GM23338 (cell line): Measurements from ENCODE around the gene NKD1. TPM values are rescaled to one million over a fixed set of nuclear protein-coding genes. Genes with fewer than 3 reads are reported as not detected.

Experiments used
- ATAC-seq: fragments of 200-7000 bp; cut with Tn5 transposase; 3 replicates; pipeline ENCODE4 v1.9.1; 2020
- DNase-seq: peaks from one replicate; pipeline ENCODE4 v3.0.0-alpha.2; 2015; ENCODE audit warnings: low spot score
- H2AFZ ChIP-seq: fragments of 200-600 bp; sonication (generic); 2 replicates; pipeline ENCODE4 v1.8.0; 2016; ENCODE audit warnings: antibody characterized with exemption, mild to moderate bottlenecking, moderate library complexity
- H3F3A ChIP-seq: fragments of 200-600 bp; sonication (generic); replicated peaks from 2 replicates; pipeline ENCODE4 v1.8.0; 2017; ENCODE audit warnings: antibody characterized with exemption, mixed run types, low read depth
- H3K27ac ChIP-seq: fragments of 200-600 bp; sonication (generic); 2 replicates; pipeline ENCODE4 v1.6.1; 2016; ENCODE audit warnings: low read depth
- H3K27me3 ChIP-seq: fragments of 200-600 bp; sonication (generic); 2 replicates; pipeline ENCODE4 v1.8.0; 2016; ENCODE audit warnings: mild to moderate bottlenecking, mixed run types, moderate library complexity; ENCODE audit not compliant: insufficient read depth
- H3K36me3 ChIP-seq: fragments of 200-600 bp; sonication (generic); 2 replicates; pipeline ENCODE4 v1.8.0; 2016; ENCODE audit warnings: mild to moderate bottlenecking; ENCODE audit not compliant: insufficient read depth
- H3K4me1 ChIP-seq: fragments of 200-600 bp; sonication (generic); 2 replicates; pipeline ENCODE4 v1.8.0; 2016; ENCODE audit warnings: mild to moderate bottlenecking, moderate library complexity; ENCODE audit not compliant: insufficient read depth
- H3K4me2 ChIP-seq: fragments of 200-600 bp; sonication (generic); 2 replicates; pipeline ENCODE4 v1.7.1; 2017; ENCODE audit warnings: mixed run types
- H3K4me3 ChIP-seq: fragments of 200-600 bp; sonication (generic); 2 replicates; pipeline ENCODE4 v1.6.1; 2016; ENCODE audit warnings: mixed run types
- H3K79me2 ChIP-seq: fragments of 200-600 bp; sonication (generic); replicated peaks from 2 replicates; pipeline ENCODE4 v1.8.0; 2017; ENCODE audit warnings: mild to moderate bottlenecking; ENCODE audit not compliant: insufficient read depth
- H3K9me2 ChIP-seq: fragments of 200-600 bp; sonication (generic); 2 replicates; pipeline ENCODE4 v1.8.0; 2017; ENCODE audit not compliant: insufficient read depth
- H4K20me1 ChIP-seq: fragments of 200-600 bp; sonication (generic); replicated peaks from 2 replicates; pipeline ENCODE4 v1.8.0; 2017; ENCODE audit warnings: mild to moderate bottlenecking; ENCODE audit not compliant: insufficient read depth
- H3K27ac Mint-ChIP-seq: 2 replicates; pipeline ENCODE4 v1.8.0; 2020; ENCODE audit warnings: inconsistent platforms, mild to moderate bottlenecking, moderate library complexity, mixed read lengths
- H3K27me3 Mint-ChIP-seq: 3 replicates; pipeline ENCODE4 v1.8.0; 2022; ENCODE audit warnings: low read depth, mild to moderate bottlenecking, moderate library complexity, mixed read lengths, inconsistent platforms; ENCODE audit not compliant: insufficient read depth, poor library complexity
- H3K36me3 Mint-ChIP-seq: 3 replicates; pipeline ENCODE4 v1.8.0; 2021; ENCODE audit warnings: low read depth, mild to moderate bottlenecking, inconsistent platforms, moderate library complexity, mixed read lengths
- H3K4me1 Mint-ChIP-seq: 3 replicates; pipeline ENCODE4 v1.8.0; 2020; ENCODE audit warnings: mild to moderate bottlenecking, inconsistent platforms, mixed read lengths
- H3K4me3 Mint-ChIP-seq: 3 replicates; pipeline ENCODE4 v1.8.0; 2021; ENCODE audit warnings: moderate library complexity, mild to moderate bottlenecking, inconsistent platforms, mixed read lengths
- H3K9me3 Mint-ChIP-seq: 3 replicates; pipeline ENCODE4 v1.8.0; 2020; ENCODE audit warnings: moderate library complexity, mild to moderate bottlenecking, inconsistent platforms, mixed read lengths
- CREB1 ChIP-seq: fragments of 250-450 bp; sonication (Bioruptor Pico); IDR thresholded peaks from 2 replicates; pipeline ENCODE4 v1.5.0; 2020; ENCODE audit warnings: low read depth, mild to moderate bottlenecking, moderate library complexity
- CTCF ChIP-seq, 2 experiments: fragments of 200-600 bp in 1 of 2; sonication (generic) in 1 of 2; conservative IDR thresholded peaks; 2 replicates each; pipeline versions ENCODE4 v1.5.1 to v1.6.1; 2016 to 2017; ENCODE audit warnings: antibody characterized with exemption in 2 of 2, low read depth in 2 of 2, mild to moderate bottlenecking in 2 of 2, moderate library complexity in 1 of 2
- EZH2 ChIP-seq: fragments of 200-600 bp; sonication (generic); IDR thresholded peaks from one replicate; pipeline ENCODE4 v1.8.0; 2017; ENCODE audit warnings: antibody characterized with exemption, mild to moderate bottlenecking, low read depth; ENCODE audit not compliant: unreplicated experiment
- JUNB ChIP-seq: IDR thresholded peaks from one replicate; pipeline ENCODE4 v1.6.1; 2016; ENCODE audit warnings: antibody characterized with exemption; ENCODE audit not compliant: unreplicated experiment
- NANOG ChIP-seq: IDR thresholded peaks from 2 replicates; pipeline ENCODE4 v1.6.1; 2016; ENCODE audit warnings: antibody characterized with exemption, borderline replicate concordance
- ZNF331 ChIP-seq: fragments of 250-450 bp; sonication (Bioruptor Pico); IDR thresholded peaks from 2 replicates; pipeline ENCODE4 v1.5.0; 2020; ENCODE audit warnings: low read depth, mild to moderate bottlenecking, moderate library complexity
- ZNF462 ChIP-seq: fragments of 250-450 bp; sonication (Bioruptor Pico); IDR thresholded peaks from 2 replicates; pipeline ENCODE4 v1.5.0; 2020; ENCODE audit warnings: mild to moderate bottlenecking, moderate library complexity
- polyA plus RNA-seq: library from polyadenylated mRNA; unstranded; fragments of >200 nt; fragmentation: Nextera tagmentation; extraction: Ambion mirVana; gene quantifications from 2 replicates; pipeline ENCODE4 v1.2.1, GENCODE V29; 2016
- total RNA-seq: library from RNA; depleted of rRNA; stranded (reverse); fragments of >200 nt; shearing (Covaris generic); gene quantifications from 2 replicates; pipeline ENCODE4 v1.2.3, GENCODE V29; 2014
- TF ChIP-seq, protein P1 (sequence below): IDR thresholded peaks from 2 replicates; pipeline ENCODE4 v1.6.1; 2016; ENCODE audit warnings: antibody characterized with exemption

NKD1 gene
- total and polyA plus RNA-seq, 2 experiments from 2014 or later, result 2.1 to 2.3 TPM

DNA sequence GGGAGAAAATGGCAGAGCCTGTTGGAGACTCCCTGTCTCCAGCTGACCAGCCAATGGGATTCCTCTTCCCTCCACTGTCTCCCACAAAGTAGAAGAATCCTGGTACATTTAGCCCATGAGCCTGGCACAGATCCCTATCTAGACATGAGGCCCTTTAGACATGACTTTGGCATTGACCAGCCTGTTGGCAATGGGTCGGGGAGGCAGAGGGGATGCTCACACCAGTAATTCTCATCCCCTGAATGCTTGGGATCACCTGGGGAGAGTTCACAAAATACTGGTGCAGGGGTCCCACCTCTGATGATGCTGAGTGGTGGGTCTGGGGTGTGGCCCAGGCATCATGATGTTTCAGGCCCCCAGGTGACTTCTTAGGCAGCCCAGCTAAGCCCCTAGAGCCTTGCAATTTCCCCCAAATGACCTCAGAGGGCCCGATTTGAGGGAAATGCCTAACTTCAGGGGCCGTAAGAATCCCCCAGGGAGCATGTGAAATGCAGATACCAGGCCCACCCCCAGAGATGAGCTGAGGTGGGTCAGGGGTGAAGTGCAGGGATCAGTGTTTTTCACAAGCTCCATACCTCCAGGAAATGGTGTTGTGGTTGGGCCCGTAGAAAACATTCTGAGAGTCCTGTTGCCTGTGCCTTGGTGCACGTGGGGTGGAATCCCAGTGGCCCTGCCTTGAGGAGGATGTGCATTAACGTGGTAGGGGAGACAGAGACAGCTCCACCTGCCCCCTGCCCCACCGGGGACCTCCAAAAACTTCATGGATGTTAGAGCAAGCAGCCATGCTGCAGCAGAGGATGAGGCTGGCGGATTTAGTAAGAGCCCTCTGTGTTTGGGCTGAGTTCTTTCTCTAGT is 90.8 kb downstream of the NKD1 start:
- TF ChIP-seq, protein P1, sequence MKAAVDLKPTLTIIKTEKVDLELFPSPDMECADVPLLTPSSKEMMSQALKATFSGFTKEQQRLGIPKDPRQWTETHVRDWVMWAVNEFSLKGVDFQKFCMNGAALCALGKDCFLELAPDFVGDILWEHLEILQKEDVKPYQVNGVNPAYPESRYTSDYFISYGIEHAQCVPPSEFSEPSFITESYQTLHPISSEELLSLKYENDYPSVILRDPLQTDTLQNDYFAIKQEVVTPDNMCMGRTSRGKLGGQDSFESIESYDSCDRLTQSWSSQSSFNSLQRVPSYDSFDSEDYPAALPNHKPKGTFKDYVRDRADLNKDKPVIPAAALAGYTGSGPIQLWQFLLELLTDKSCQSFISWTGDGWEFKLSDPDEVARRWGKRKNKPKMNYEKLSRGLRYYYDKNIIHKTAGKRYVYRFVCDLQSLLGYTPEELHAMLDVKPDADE, result no peak
- TF ChIP-seq CREB1 (no peak), JUNB (no peak), ZNF462 (CRISPR knock-in tag) (no peak), NANOG (no peak), CTCF (conservative IDR thresholded peaks at IDR 0.05; ENCODE audit: low read depth in 2 of 2) (no peak), ZNF331 (CRISPR knock-in tag) (no peak), EZH2 (no peak)
- Histone ChIP-seq H3K36me3 (no peaks in the 10 kb centered on the region), H3K79me2 (no peaks in the 10 kb centered on the region), H3K27me3 (no peaks in the 10 kb centered on the region), H3K9me2 (no peaks in the 10 kb centered on the region), H2AFZ (no peak overlapping the region), H3K4me2 (no peak overlapping the region), H3K4me3 (no peak overlapping the region), H3K27ac (no peak overlapping the region), H3K4me1 (no peaks in the 10 kb centered on the region), H3F3A (no peaks in the 10 kb centered on the region), H4K20me1 (no peaks in the 10 kb centered on the region)
- Mint-ChIP-seq H3K27ac (no peak overlapping the region), H3K27me3 (peaks cover 4% of the 10 kb centered on the region), H3K4me3 (no peak overlapping the region), H3K9me3 (no peaks in the 10 kb centered on the region), H3K4me1 (no peaks in the 10 kb centered on the region; the same call in 2 of the 3 replicates), H3K36me3 (no peaks in the 10 kb centered on the region)
- ATAC-seq (no peak), DNase-seq (no peak)
